Body of pancreas (tissue), 4 donors: Measurements from ENCODE around the gene ZBTB37. TPM values are rescaled to one million over a fixed set of nuclear protein-coding genes. Genes with fewer than 3 reads are reported as not detected.

Experiments used
- ATAC-seq: fragments of 150-250 bp; one replicate; pipeline ENCODE4 v1.9.1; 2016
- DNase-seq, 4 donors: peaks; one replicate each; pipeline ENCODE4 v3.0.0-alpha.2; 2019
- H3K27ac ChIP-seq, 4 donors: fragments of 200-600 bp; sonication (generic); 1 replicate in 3 of 4; 2 replicates in 1 of 4; pipeline versions ENCODE4 v1.5.1 to v1.6.1; 2016 to 2019; ENCODE audit warnings: mild to moderate bottlenecking in 1 of 4, mixed read lengths in 1 of 4, moderate library complexity in 1 of 4
- H3K27me3 ChIP-seq, 2 donors: fragments of 200-600 bp; sonication (generic); one replicate each; pipeline ENCODE4 v1.6.0; 2016; ENCODE audit warnings: mild to moderate bottlenecking in 1 of 2
- H3K36me3 ChIP-seq, 2 donors: fragments of 200-600 bp; sonication (generic); replicated peaks in 1 of 2; 2 replicates each; pipeline ENCODE4 v1.5.1; 2016; ENCODE audit warnings: low read depth in 2 of 2; ENCODE audit not compliant: insufficient read depth in 1 of 2
- H3K4me1 ChIP-seq: fragments of 200-600 bp; sonication (generic); one replicate; pipeline ENCODE4 v1.6.0; 2016
- H3K4me3 ChIP-seq, 2 donors: fragments of 200-600 bp; sonication (generic); 1 replicate in 1 of 2; 2 replicates in 1 of 2; pipeline ENCODE4 v1.5.1; 2016 to 2019
- H3K9me3 ChIP-seq, 3 donors: fragments of 200-600 bp; sonication (generic); 1 replicate in 2 of 3; 2 replicates in 1 of 3; pipeline ENCODE4 v1.5.1; 2016
- CTCF ChIP-seq, 7 experiments: fragments of 450-650 bp in 4 of 7; fragments of 200-600 bp in 3 of 7; sonication (generic) in 3 of 7; IDR thresholded peaks; one replicate each; pipeline ENCODE4 v1.5.1; 2016 to 2019; ENCODE audit warnings: antibody characterized with exemption in 7 of 7
- POLR2A ChIP-seq, 3 donors: fragments of 450-650 bp; IDR thresholded peaks; one replicate each; pipeline ENCODE4 v1.6.1; 2016; ENCODE audit warnings: antibody characterized with exemption in 3 of 3, mild to moderate bottlenecking in 2 of 3
- WGBS, 2 donors: methylation state at CpG; one replicate each; pipeline ENCODE4 v1.1.5; 2017; 5-methylcytosine and 5-hydroxymethylcytosine counted together
- intact Hi-C: fragments of 100-400 bp; cut with DNase I; formaldehyde crosslinking; loops from one replicate; pipeline ENCODE4 v1.15.1; 2023
- total RNA-seq, 2 donors: library from RNA; depleted of rRNA; stranded (reverse); fragments of >200 nt; gene quantifications; one replicate each; pipeline ENCODE4 v1.1.0, GENCODE V29; 2016

ZBTB37 gene
- 1 to 10 TPM; 6.2 to 6.6 TPM for total RNA-seq

- DNase-seq (peak; percentile 96 to 98 (median 96)), ATAC-seq (peak; percentile 79)
- peak; percentile 9 to 72 (median 62) for TF ChIP-seq POLR2A (IDR thresholded peaks at IDR 0.05)
- no peak for TF ChIP-seq CTCF (IDR thresholded peaks at IDR 0.05)
- peaks cover 0 to 9% of the 10 kb centered on the region in 2 donors for H3K36me3 ChIP-seq
- peak within 1 kb of the TSS; percentile 91 to 98 (median 97) for H3K27ac ChIP-seq
- H3K4me3 ChIP-seq = peak within 1 kb of the TSS; percentile 77 to 88
- H3K9me3 ChIP-seq = no peaks in the 10 kb centered on the region
- H3K4me1 ChIP-seq = peaks cover 60% of the 10 kb centered on the region
- 0 to 1% methylated on average over 43 to 44 of the region's 53 CpGs for WGBS, 2 donors
- H3K27me3 ChIP-seq = no peaks in the 10 kb centered on the region
- intact Hi-C loops = loop anchor here (10.0 kb wide), 1 partner anchor 86 kb away; no protein-coding TSS in a partner anchor
Observed at GRCh38 chr1:173868266-173869020, at the start of gene ZBTB37. Gene ZBTB37, plus strand, starts transcription at chr1:173868380. Its CDS starts 1,846 bp downstream, at chr1:173870226.

- Histone ChIP-seq H3K36me3 (no peaks in the 10 kb centered on the region), H3K4me1 (peaks cover 2% of the 10 kb centered on the region), H3K9me3 (no peaks in the 10 kb centered on the region), H3K4me3 (no peak overlapping the region), H3K27me3 (no peaks in the 10 kb centered on the region), H3K27ac (no peak overlapping the region)
- ATAC-seq (no peak), DNase-seq (no peak)
- intact Hi-C loops = no loop called here
- WGBS, 2 donors = 71 to 75% methylated on average over 1 of the region's 1 CpG
- TF ChIP-seq CTCF (IDR thresholded peaks at IDR 0.05) (no peak), POLR2A (IDR thresholded peaks at IDR 0.05) (no peak)
Observed at GRCh38 chr1:173818459-173818858, 49.7 kb upstream of the ZBTB37 start.

GRCh38 chr1:173821680-173822079 lies 46.5 kb upstream of the ZBTB37 start:
- Histone ChIP-seq H3K36me3 (no peaks in the 10 kb centered on the region), H3K27me3 (no peaks in the 10 kb centered on the region), H3K9me3 (no peaks in the 10 kb centered on the region), H3K4me3 (no peak overlapping the region), H3K4me1 (peaks cover 15% of the 10 kb centered on the region), H3K27ac (no peak overlapping the region)
- ATAC-seq (no peak), DNase-seq (no peak)
- 91 to 98% methylated on average over 4 of the region's 4 CpGs for WGBS, 2 donors
- TF ChIP-seq POLR2A (IDR thresholded peaks at IDR 0.05) (no peak), CTCF (IDR thresholded peaks at IDR 0.05) (no peak)
- intact Hi-C loops = no loop called here

GRCh38 chr1:173823781-173824314 lies 44.3 kb upstream of the ZBTB37 start:
- DNase-seq (no peak), ATAC-seq (no peak)
- no peak for TF ChIP-seq CTCF (IDR thresholded peaks at IDR 0.05)
- TF ChIP-seq POLR2A (IDR thresholded peaks at IDR 0.05) = no peak
- H3K9me3 ChIP-seq = no peaks in the 10 kb centered on the region
- peaks cover 15% of the 10 kb centered on the region for H3K4me1 ChIP-seq
- intact Hi-C loops = no loop called here
- WGBS, 2 donors = 1% methylated on average over 13 to 25 of the region's 25 CpGs
- peak overlapping the region; percentile 42 to 45 for H3K4me3 ChIP-seq
- H3K36me3 ChIP-seq = no peaks in the 10 kb centered on the region
- no peaks in the 10 kb centered on the region for H3K27me3 ChIP-seq
- H3K27ac ChIP-seq = peak overlapping the region in 3 of 4 donors; percentile 77 to 96 (median 92)
